Lower leg skin (tissue), 3 donors: Measurements from ENCODE around the gene CAMKK1.
A peak's percentile ranks its signal among the peaks of the same experiment; 100 is the strongest.

Source experiments
- CTCF ChIP-seq, 3 donors: fragments of 450-650 bp; IDR thresholded peaks; one replicate each; pipeline ENCODE4 v1.5.1; 2016; ENCODE audit warnings: antibody characterized with exemption in 3 of 3, mild to moderate bottlenecking in 3 of 3, moderate library complexity in 2 of 3
- POLR2A ChIP-seq, 2 donors: fragments of 450-650 bp; IDR thresholded peaks; one replicate each; pipeline ENCODE4 v1.6.1; 2016 to 2017; ENCODE audit warnings: antibody characterized with exemption in 2 of 2, mild to moderate bottlenecking in 1 of 2, moderate library complexity in 1 of 2

DNA sequence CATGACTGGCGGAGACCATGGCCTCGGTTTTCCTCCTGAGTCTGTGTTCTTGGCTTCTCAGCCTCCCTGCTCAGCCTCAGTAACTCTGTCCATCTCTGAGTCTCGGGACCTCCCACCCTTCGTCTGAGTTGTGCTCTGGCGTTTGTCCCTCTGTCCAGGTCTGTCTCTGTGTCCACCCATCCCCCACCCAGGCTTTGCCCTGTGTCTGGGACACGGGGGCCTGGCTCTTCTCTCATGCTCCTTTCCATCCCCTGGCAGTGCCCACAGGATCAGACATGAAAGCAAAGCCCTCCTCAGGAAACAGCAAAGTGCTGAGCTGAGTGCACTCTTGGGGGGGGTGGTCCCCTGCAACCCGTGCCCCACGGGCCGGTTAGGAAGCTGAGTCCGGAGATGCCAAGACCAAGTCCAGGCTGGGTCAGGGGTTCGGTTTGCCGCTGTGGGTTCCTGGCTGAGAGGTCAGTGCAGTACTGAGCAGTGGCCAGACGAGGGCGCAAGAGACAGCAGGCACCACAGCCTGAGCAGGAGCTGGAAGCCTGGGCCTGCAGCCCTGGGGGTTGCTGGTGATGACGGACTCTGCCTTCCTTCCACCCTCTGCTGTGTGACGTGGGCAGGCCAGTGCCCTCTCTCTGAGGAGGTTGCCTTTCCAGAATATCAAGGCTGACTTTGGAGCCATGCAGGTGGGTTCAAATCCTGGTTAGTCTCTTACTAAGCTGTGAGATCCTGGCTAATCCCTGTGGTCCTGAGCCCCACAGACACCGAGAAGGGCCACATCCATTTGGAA is 20.9 kb upstream of the CAMKK1 start:
- TF ChIP-seq CTCF (IDR thresholded peaks at IDR 0.05), result peak in 2 of 3 donors; percentile 56 to 64
- TF ChIP-seq POLR2A (IDR thresholded peaks at IDR 0.05), result no peak
